Measurements from ENCODE around the gene KIF18A. TPM values are rescaled to one million over a fixed set of nuclear protein-coding genes. Genes with fewer than 3 reads are reported as not detected.

The KIF18A gene
- total RNA-seq, 1 donor from 2014 or later = 8.0 TPM

Other genes with a start within 250 kb of the KIF18A start
- gene METTL15, start 232 bp upstream of the KIF18A start, total RNA-seq = 20.8 and 27.4 TPM in 2 replicates

All from renal cortical epithelial cell (primary cell).